ENCODE data around the gene RAB37. TPM values are rescaled to one million over a fixed set of nuclear protein-coding genes. Genes with fewer than 3 reads are reported as not detected.

The RAB37 gene
- polyA plus RNA-seq, 1 of the 3 experiments (the other 2 are of a cell fraction) = 0.25 TPM

- POLR2A ChIA-PET = no interaction called here
- peaks cover 13 to 16% of the 10 kb centered on the region in 2 experiments; a peak in 3 of 4 replicates for H3K4me1 ChIP-seq (ENCODE audit: control insufficient read depth in 1 of 2, insufficient read depth in 2 of 2, low read depth in 1 of 2, low read length in 1 of 2)
- H4K20me1 ChIP-seq (ENCODE audit: insufficient read depth) = peaks cover 8% of the 10 kb centered on the region
- H3F3A ChIP-seq (replicated peaks; ENCODE audit: insufficient read depth) = peaks cover 18% of the 10 kb centered on the region
- H2AFZ ChIP-seq (ENCODE audit: low read depth) = no peak overlapping the region
- no peak overlapping the region for H3K4me3 ChIP-seq (ENCODE audit: low read depth in 2 of 2, low read length in 1 of 2)
- H3K9me2 ChIP-seq = no peaks in the 10 kb centered on the region
- CTCF ChIA-PET = interaction anchor here (5.5 to 98.1 kb wide), 4 partner anchors 13 to 121 kb away, joined by 35 to 3869 read pairs (median 779); partner anchors contain the start of genes FDXR, GRIN2C and NHERF1
- peaks cover 19 to 21% of the 10 kb centered on the region in 2 experiments for H3K36me3 ChIP-seq (replicated peaks in 1 of 2; ENCODE audit: control insufficient read depth in 1 of 2, insufficient read depth in 2 of 2, low read length in 1 of 2)
- WGBS (ENCODE audit: low lambda C conversion rate) = 81% methylated on average over 6 of the region's 6 CpGs
- TF ChIP-seq EZH2phosphoT487 (IDR thresholded peaks at IDR 0.05; ENCODE audit: borderline replicate concordance, low read depth) (no peak), FOSL2 (IDR thresholded peaks at IDR 0.05; ENCODE audit: borderline replicate concordance, low read depth) (no peak), PBX3 (IDR thresholded peaks at IDR 0.05) (no peak), GABPA (IDR thresholded peaks at IDR 0.05; ENCODE audit: low read depth) (no peak), MAX (IDR thresholded peaks at IDR 0.05; ENCODE audit: low read depth) (no peak), TCF12 (IDR thresholded peaks at IDR 0.05) (no peak), EP300 (IDR thresholded peaks at IDR 0.05; ENCODE audit: borderline replicate concordance in 1 of 2, low read depth in 1 of 2, low read length in 1 of 2) (no peak), GATA2 (CRISPR knock-in tag; IDR thresholded peaks at IDR 0.05) (no peak), RCOR1 (IDR thresholded peaks at IDR 0.05; ENCODE audit: low read length) (no peak), MXI1 (IDR thresholded peaks at IDR 0.05; ENCODE audit: low read depth, low read length) (no peak), TEAD4 (IDR thresholded peaks at IDR 0.05; ENCODE audit: borderline replicate concordance, insufficient read depth) (no peak), RXRA (IDR thresholded peaks at IDR 0.05; ENCODE audit: borderline replicate concordance, low read depth) (no peak)
- H3K27me3 ChIP-seq (ENCODE audit: insufficient read depth) = no peaks in the 10 kb centered on the region
- DNase-seq = no peak
- H3K79me2 ChIP-seq (ENCODE audit: insufficient read depth) = peaks cover 54% of the 10 kb centered on the region
- H3K27ac ChIP-seq (ENCODE audit: low read depth in 2 of 2, low read length in 1 of 2) = no peak overlapping the region
- H3K9me3 ChIP-seq = no peaks in the 10 kb centered on the region
- H3K9ac ChIP-seq = no peak overlapping the region
- no peak overlapping the region; the same call in 1 of the 2 replicates for H3K4me2 ChIP-seq
Observed at GRCh38 chr17:74777901-74778515, 41.0 kb downstream of the RAB37 start.

GRCh38 chr17:74778960-74779359 lies 41.9 kb downstream of the RAB37 start:
- peaks cover 16% of the 10 kb centered on the region for H3F3A ChIP-seq (replicated peaks; ENCODE audit: insufficient read depth)
- ChIA-PET POLR2A (interaction anchor here (0.6 kb wide), 1 partner anchor 135 kb away, joined by 4 read pairs; no protein-coding TSS in a partner anchor), CTCF (interaction anchor here (0.8 to 98.1 kb wide), 9 partner anchors 8 to 213 kb away, joined by 3 to 3869 read pairs (median 11); partner anchors contain the start of genes FDXR, GRIN2C, NHERF1 and RAB37)

More at GRCh38 chr17:74778960-74779359, 41.9 kb downstream of the RAB37 start:
- Histone ChIP-seq H3K9me3 (no peaks in the 10 kb centered on the region), H3K4me1 (ENCODE audit: control insufficient read depth in 1 of 2, insufficient read depth in 2 of 2, low read depth in 1 of 2, low read length in 1 of 2) (peaks cover 12 to 14% of the 10 kb centered on the region in 2 experiments; a peak in 3 of 4 replicates), H4K20me1 (ENCODE audit: insufficient read depth) (peaks cover 3% of the 10 kb centered on the region; the same call in 1 of the 2 replicates), H3K9ac (no peak overlapping the region), H3K79me2 (ENCODE audit: insufficient read depth) (peaks cover 49% of the 10 kb centered on the region), H3K4me3 (ENCODE audit: low read depth in 2 of 2, low read length in 1 of 2) (no peak overlapping the region), H3K27me3 (ENCODE audit: insufficient read depth) (no peaks in the 10 kb centered on the region), H3K4me2 (no peak overlapping the region), H3K9me2 (no peaks in the 10 kb centered on the region), H3K27ac (ENCODE audit: low read depth in 2 of 2, low read length in 1 of 2) (no peak overlapping the region), H2AFZ (ENCODE audit: low read depth) (no peak overlapping the region), H3K36me3 (replicated peaks in 1 of 2; ENCODE audit: control insufficient read depth in 1 of 2, insufficient read depth in 2 of 2, low read length in 1 of 2) (peaks cover 11 to 13% of the 10 kb centered on the region in 2 experiments)
- 49% methylated on average over 5 of the region's 5 CpGs for WGBS (ENCODE audit: low lambda C conversion rate)
- no peak for DNase-seq
- TF ChIP-seq TCF12 (IDR thresholded peaks at IDR 0.05) (no peak), RXRA (IDR thresholded peaks at IDR 0.05; ENCODE audit: borderline replicate concordance, low read depth) (no peak), FOXJ3 (CRISPR knock-in tag; IDR thresholded peaks at IDR 0.05) (no peak), MEF2A (IDR thresholded peaks at IDR 0.05; ENCODE audit: borderline replicate concordance, low read depth) (no peak), CHD2 (IDR thresholded peaks at IDR 0.05; ENCODE audit: low read length, partially characterized antibody) (no peak), GABPA (IDR thresholded peaks at IDR 0.05; ENCODE audit: low read depth) (no peak), GATA2 (CRISPR knock-in tag; IDR thresholded peaks at IDR 0.05) (no peak), POLR2AphosphoS5 (IDR thresholded peaks at IDR 0.05; ENCODE audit: low read depth, low read length) (no peak), NRF1 (IDR thresholded peaks at IDR 0.05; ENCODE audit: low read depth, low read length) (no peak), YY1 (IDR thresholded peaks at IDR 0.05; ENCODE audit: low read depth) (no peak), MXI1 (IDR thresholded peaks at IDR 0.05; ENCODE audit: low read depth, low read length) (no peak), SIN3A (IDR thresholded peaks at IDR 0.05; ENCODE audit: borderline replicate concordance, low read depth, low read length) (no peak), JUND (IDR thresholded peaks at IDR 0.05) (no peak), PBX3 (IDR thresholded peaks at IDR 0.05) (no peak), RFX5 (IDR thresholded peaks at IDR 0.05; ENCODE audit: low read length) (no peak), RCOR1 (IDR thresholded peaks at IDR 0.05; ENCODE audit: low read length) (no peak), FOXM1 (IDR thresholded peaks at IDR 0.05; ENCODE audit: low read depth) (no peak), USF1 (IDR thresholded peaks at IDR 0.05; ENCODE audit: borderline replicate concordance, low read depth) (no peak), ELF1 (IDR thresholded peaks at IDR 0.05) (no peak)

Measured in SK-N-SH (cell line).